Measurements from ENCODE around the gene CACNG4.

CACNG4 gene

GRCh38 chr17:66985338-66986237 lies 21.1 kb downstream of the CACNG4 start:
- DNase-seq = no peak

GRCh38 chr17:66986659-66987058 lies 22.2 kb downstream of the CACNG4 start:
- no peak for DNase-seq

GRCh38 chr17:66987059-66987616 lies 22.6 kb downstream of the CACNG4 start:
- no peak for DNase-seq

- no peak for DNase-seq
Observed at GRCh38 chr17:66988069-66988798, 23.7 kb downstream of the CACNG4 start.

- DNase-seq = no peak
Observed at GRCh38 chr17:66989076-66989475, 24.6 kb downstream of the CACNG4 start.

GRCh38 chr17:66989579-66989978 lies 25.1 kb downstream of the CACNG4 start:
- no peak for DNase-seq

- no peak for DNase-seq
Observed at GRCh38 chr17:66990047-66990446, 25.5 kb downstream of the CACNG4 start.

- DNase-seq = no peak
Observed at GRCh38 chr17:66992911-66993442, 28.5 kb downstream of the CACNG4 start.

GRCh38 chr17:66994361-66994760 lies 29.9 kb downstream of the CACNG4 start:
- no peak for DNase-seq

GRCh38 chr17:66994930-66995535 lies 30.5 kb downstream of the CACNG4 start:
- no peak for DNase-seq

- no peak for DNase-seq
Observed at GRCh38 chr17:66995944-66996343, 31.4 kb downstream of the CACNG4 start.

- no peak for DNase-seq
Observed at GRCh38 chr17:66996926-66997325, 32.4 kb downstream of the CACNG4 start.

GRCh38 chr17:67003231-67003630 lies 38.7 kb downstream of the CACNG4 start:
- DNase-seq = no peak

GRCh38 chr17:67004181-67004580 lies 39.7 kb downstream of the CACNG4 start:
- DNase-seq = no peak

- no peak for DNase-seq
Observed at GRCh38 chr17:67007266-67007665, 42.8 kb downstream of the CACNG4 start.

GRCh38 chr17:67008101-67008500 lies 43.6 kb downstream of the CACNG4 start:
- no peak for DNase-seq

GRCh38 chr17:67011527-67012175 lies 47.1 kb downstream of the CACNG4 start:
- no peak for DNase-seq

GRCh38 chr17:67013891-67014290 lies 49.4 kb downstream of the CACNG4 start:
- no peak for DNase-seq

GRCh38 chr17:67015001-67015400 lies 50.5 kb downstream of the CACNG4 start:
- no peak for DNase-seq

- DNase-seq = no peak
Observed at GRCh38 chr17:67016039-67016762, 51.7 kb downstream of the CACNG4 start.

GRCh38 chr17:67017910-67018309 lies 53.4 kb downstream of the CACNG4 start:
- DNase-seq = no peak

Data from NCI-H510A treated with DMSO at 0.1 percent for 48 hours (cell line).